GM23338 (cell line): ENCODE data around the gene ADAD2. TPM values are rescaled to one million over a fixed set of nuclear protein-coding genes. Genes with fewer than 3 reads are reported as not detected.

ENCODE experiments used
- ATAC-seq: fragments of 200-7000 bp; cut with Tn5 transposase; 3 replicates; pipeline ENCODE4 v1.9.1; 2020
- DNase-seq: peaks from one replicate; pipeline ENCODE4 v3.0.0-alpha.2; 2015; ENCODE audit warnings: low spot score
- H2AFZ ChIP-seq: fragments of 200-600 bp; sonication (generic); 2 replicates; pipeline ENCODE4 v1.8.0; 2016; ENCODE audit warnings: antibody characterized with exemption, mild to moderate bottlenecking, moderate library complexity
- H3F3A ChIP-seq: fragments of 200-600 bp; sonication (generic); replicated peaks from 2 replicates; pipeline ENCODE4 v1.8.0; 2017; ENCODE audit warnings: antibody characterized with exemption, mixed run types, low read depth
- H3K27ac ChIP-seq: fragments of 200-600 bp; sonication (generic); 2 replicates; pipeline ENCODE4 v1.6.1; 2016; ENCODE audit warnings: low read depth
- H3K27me3 ChIP-seq: fragments of 200-600 bp; sonication (generic); 2 replicates; pipeline ENCODE4 v1.8.0; 2016; ENCODE audit warnings: mild to moderate bottlenecking, mixed run types, moderate library complexity; ENCODE audit not compliant: insufficient read depth
- H3K36me3 ChIP-seq: fragments of 200-600 bp; sonication (generic); 2 replicates; pipeline ENCODE4 v1.8.0; 2016; ENCODE audit warnings: mild to moderate bottlenecking; ENCODE audit not compliant: insufficient read depth
- H3K4me1 ChIP-seq: fragments of 200-600 bp; sonication (generic); 2 replicates; pipeline ENCODE4 v1.8.0; 2016; ENCODE audit warnings: mild to moderate bottlenecking, moderate library complexity; ENCODE audit not compliant: insufficient read depth
- H3K4me2 ChIP-seq: fragments of 200-600 bp; sonication (generic); 2 replicates; pipeline ENCODE4 v1.7.1; 2017; ENCODE audit warnings: mixed run types
- H3K4me3 ChIP-seq: fragments of 200-600 bp; sonication (generic); 2 replicates; pipeline ENCODE4 v1.6.1; 2016; ENCODE audit warnings: mixed run types
- H3K79me2 ChIP-seq: fragments of 200-600 bp; sonication (generic); replicated peaks from 2 replicates; pipeline ENCODE4 v1.8.0; 2017; ENCODE audit warnings: mild to moderate bottlenecking; ENCODE audit not compliant: insufficient read depth
- H3K9me2 ChIP-seq: fragments of 200-600 bp; sonication (generic); 2 replicates; pipeline ENCODE4 v1.8.0; 2017; ENCODE audit not compliant: insufficient read depth
- H4K20me1 ChIP-seq: fragments of 200-600 bp; sonication (generic); replicated peaks from 2 replicates; pipeline ENCODE4 v1.8.0; 2017; ENCODE audit warnings: mild to moderate bottlenecking; ENCODE audit not compliant: insufficient read depth
- H3K27ac Mint-ChIP-seq: 2 replicates; pipeline ENCODE4 v1.8.0; 2020; ENCODE audit warnings: inconsistent platforms, mild to moderate bottlenecking, moderate library complexity, mixed read lengths
- H3K27me3 Mint-ChIP-seq: 3 replicates; pipeline ENCODE4 v1.8.0; 2022; ENCODE audit warnings: low read depth, mild to moderate bottlenecking, moderate library complexity, mixed read lengths, inconsistent platforms; ENCODE audit not compliant: insufficient read depth, poor library complexity
- H3K36me3 Mint-ChIP-seq: 3 replicates; pipeline ENCODE4 v1.8.0; 2021; ENCODE audit warnings: low read depth, mild to moderate bottlenecking, inconsistent platforms, moderate library complexity, mixed read lengths
- H3K4me1 Mint-ChIP-seq: 3 replicates; pipeline ENCODE4 v1.8.0; 2020; ENCODE audit warnings: mild to moderate bottlenecking, inconsistent platforms, mixed read lengths
- H3K4me3 Mint-ChIP-seq: 3 replicates; pipeline ENCODE4 v1.8.0; 2021; ENCODE audit warnings: moderate library complexity, mild to moderate bottlenecking, inconsistent platforms, mixed read lengths
- H3K9me3 Mint-ChIP-seq: 3 replicates; pipeline ENCODE4 v1.8.0; 2020; ENCODE audit warnings: moderate library complexity, mild to moderate bottlenecking, inconsistent platforms, mixed read lengths
- CREB1 ChIP-seq: fragments of 250-450 bp; sonication (Bioruptor Pico); IDR thresholded peaks from 2 replicates; pipeline ENCODE4 v1.5.0; 2020; ENCODE audit warnings: low read depth, mild to moderate bottlenecking, moderate library complexity
- CTCF ChIP-seq, 2 experiments: fragments of 200-600 bp in 1 of 2; sonication (generic) in 1 of 2; conservative IDR thresholded peaks; 2 replicates each; pipeline versions ENCODE4 v1.5.1 to v1.6.1; 2016 to 2017; ENCODE audit warnings: antibody characterized with exemption in 2 of 2, low read depth in 2 of 2, mild to moderate bottlenecking in 2 of 2, moderate library complexity in 1 of 2
- ETS1 ChIP-seq: IDR thresholded peaks from 2 replicates; pipeline ENCODE4 v1.6.1; 2016; ENCODE audit warnings: antibody characterized with exemption
- EZH2 ChIP-seq: fragments of 200-600 bp; sonication (generic); IDR thresholded peaks from one replicate; pipeline ENCODE4 v1.8.0; 2017; ENCODE audit warnings: antibody characterized with exemption, mild to moderate bottlenecking, low read depth; ENCODE audit not compliant: unreplicated experiment
- EZH2phosphoT487 ChIP-seq: fragments of 200-600 bp; sonication (generic); IDR thresholded peaks from one replicate; pipeline ENCODE4 v1.8.1; 2018; ENCODE audit warnings: antibody characterized with exemption; ENCODE audit not compliant: unreplicated experiment
- JUNB ChIP-seq: IDR thresholded peaks from one replicate; pipeline ENCODE4 v1.6.1; 2016; ENCODE audit warnings: antibody characterized with exemption; ENCODE audit not compliant: unreplicated experiment
- NANOG ChIP-seq: IDR thresholded peaks from 2 replicates; pipeline ENCODE4 v1.6.1; 2016; ENCODE audit warnings: antibody characterized with exemption, borderline replicate concordance
- POLR2AphosphoS5 ChIP-seq: IDR thresholded peaks from 2 replicates; pipeline ENCODE4 v1.6.1; 2016; ENCODE audit warnings: antibody characterized with exemption, low read depth
- STAT1 ChIP-seq: IDR thresholded peaks from one replicate; pipeline ENCODE4 v1.6.1; 2016; ENCODE audit warnings: antibody characterized with exemption; ENCODE audit not compliant: unreplicated experiment
- ZNF114 ChIP-seq: fragments of 250-450 bp; sonication (Bioruptor Pico); IDR thresholded peaks from 2 replicates; pipeline ENCODE4 v1.5.0; 2020; ENCODE audit warnings: mild to moderate bottlenecking, moderate library complexity
- polyA plus RNA-seq: library from polyadenylated mRNA; unstranded; fragments of >200 nt; fragmentation: Nextera tagmentation; extraction: Ambion mirVana; gene quantifications from 2 replicates; pipeline ENCODE4 v1.2.1, GENCODE V29; 2016
- total RNA-seq: library from RNA; depleted of rRNA; stranded (reverse); fragments of >200 nt; shearing (Covaris generic); gene quantifications from 2 replicates; pipeline ENCODE4 v1.2.3, GENCODE V29; 2014
- TF ChIP-seq, protein P1 (sequence below): IDR thresholded peaks from one replicate; pipeline ENCODE4 v1.6.1; 2018; ENCODE audit warnings: antibody characterized with exemption; ENCODE audit not compliant: unreplicated experiment

Gene ADAD2
- total and polyA plus RNA-seq, 2 experiments from 2014 or later = 1.6 to 4.5 TPM

GRCh38 chr16:84197466-84198128, 6.6 kb downstream of the ADAD2 start:
- no peak for TF ChIP-seq NANOG
- TF ChIP-seq, protein P1, sequence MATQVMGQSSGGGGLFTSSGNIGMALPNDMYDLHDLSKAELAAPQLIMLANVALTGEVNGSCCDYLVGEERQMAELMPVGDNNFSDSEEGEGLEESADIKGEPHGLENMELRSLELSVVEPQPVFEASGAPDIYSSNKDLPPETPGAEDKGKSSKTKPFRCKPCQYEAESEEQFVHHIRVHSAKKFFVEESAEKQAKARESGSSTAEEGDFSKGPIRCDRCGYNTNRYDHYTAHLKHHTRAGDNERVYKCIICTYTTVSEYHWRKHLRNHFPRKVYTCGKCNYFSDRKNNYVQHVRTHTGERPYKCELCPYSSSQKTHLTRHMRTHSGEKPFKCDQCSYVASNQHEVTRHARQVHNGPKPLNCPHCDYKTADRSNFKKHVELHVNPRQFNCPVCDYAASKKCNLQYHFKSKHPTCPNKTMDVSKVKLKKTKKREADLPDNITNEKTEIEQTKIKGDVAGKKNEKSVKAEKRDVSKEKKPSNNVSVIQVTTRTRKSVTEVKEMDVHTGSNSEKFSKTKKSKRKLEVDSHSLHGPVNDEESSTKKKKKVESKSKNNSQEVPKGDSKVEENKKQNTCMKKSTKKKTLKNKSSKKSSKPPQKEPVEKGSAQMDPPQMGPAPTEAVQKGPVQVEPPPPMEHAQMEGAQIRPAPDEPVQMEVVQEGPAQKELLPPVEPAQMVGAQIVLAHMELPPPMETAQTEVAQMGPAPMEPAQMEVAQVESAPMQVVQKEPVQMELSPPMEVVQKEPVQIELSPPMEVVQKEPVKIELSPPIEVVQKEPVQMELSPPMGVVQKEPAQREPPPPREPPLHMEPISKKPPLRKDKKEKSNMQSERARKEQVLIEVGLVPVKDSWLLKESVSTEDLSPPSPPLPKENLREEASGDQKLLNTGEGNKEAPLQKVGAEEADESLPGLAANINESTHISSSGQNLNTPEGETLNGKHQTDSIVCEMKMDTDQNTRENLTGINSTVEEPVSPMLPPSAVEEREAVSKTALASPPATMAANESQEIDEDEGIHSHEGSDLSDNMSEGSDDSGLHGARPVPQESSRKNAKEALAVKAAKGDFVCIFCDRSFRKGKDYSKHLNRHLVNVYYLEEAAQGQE = no peak
- TF ChIP-seq JUNB = no peak
- TF ChIP-seq CTCF (conservative IDR thresholded peaks at IDR 0.05; ENCODE audit: low read depth in 2 of 2) = no peak
- TF ChIP-seq ZNF114 (CRISPR knock-in tag) = no peak
- TF ChIP-seq STAT1 = no peak
- Histone ChIP-seq H3K4me1 (no peaks in the 10 kb centered on the region), H3K4me3 (no peak overlapping the region), H2AFZ (no peak overlapping the region), H3K79me2 (no peaks in the 10 kb centered on the region), H4K20me1 (no peaks in the 10 kb centered on the region), H3F3A (no peaks in the 10 kb centered on the region), H3K27ac (no peak overlapping the region), H3K9me2 (no peaks in the 10 kb centered on the region), H3K27me3 (no peaks in the 10 kb centered on the region), H3K36me3 (no peaks in the 10 kb centered on the region), H3K4me2 (no peak overlapping the region)
- Mint-ChIP-seq H3K27ac (no peak overlapping the region), H3K4me1 (peaks cover 22% of the 10 kb centered on the region), H3K4me3 (no peak overlapping the region), H3K36me3 (no peaks in the 10 kb centered on the region), H3K9me3 (no peaks in the 10 kb centered on the region), H3K27me3 (peaks cover 14% of the 10 kb centered on the region)
- ATAC-seq (no peak), DNase-seq (no peak)

DNA sequence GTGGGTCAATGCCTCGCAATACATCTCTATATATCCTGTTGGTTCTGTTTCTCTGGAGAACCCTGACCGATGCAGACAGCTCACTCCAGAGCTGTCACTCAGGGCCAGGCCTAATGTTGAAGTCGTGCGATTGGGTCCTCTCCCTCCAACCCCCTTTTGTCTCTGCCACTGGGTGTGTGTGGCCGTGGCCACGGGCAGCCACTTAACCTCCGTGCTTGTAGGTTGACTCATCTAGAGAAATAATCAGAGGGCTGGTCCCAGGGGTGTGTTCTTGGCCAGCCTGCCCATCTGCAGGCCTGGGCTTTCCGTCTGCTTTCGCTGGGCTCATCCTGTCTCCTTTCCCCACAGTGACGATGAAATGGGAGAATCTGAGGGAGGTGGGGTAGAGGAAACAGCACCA, 7.4 kb downstream of the ADAD2 start:
- Mint-ChIP-seq H3K9me3 (no peaks in the 10 kb centered on the region), H3K27me3 (peaks cover 12% of the 10 kb centered on the region), H3K36me3 (no peaks in the 10 kb centered on the region), H3K27ac (no peak overlapping the region), H3K4me1 (peaks cover 22% of the 10 kb centered on the region), H3K4me3 (no peak overlapping the region)
- Histone ChIP-seq H3F3A (no peaks in the 10 kb centered on the region), H3K4me3 (no peak overlapping the region), H3K4me2 (no peak overlapping the region), H3K4me1 (no peaks in the 10 kb centered on the region), H3K27ac (no peak overlapping the region), H3K36me3 (no peaks in the 10 kb centered on the region), H4K20me1 (no peaks in the 10 kb centered on the region), H3K27me3 (no peaks in the 10 kb centered on the region), H2AFZ (no peak overlapping the region), H3K79me2 (no peaks in the 10 kb centered on the region), H3K9me2 (no peaks in the 10 kb centered on the region)
- ATAC-seq (no peak), DNase-seq (no peak)
- TF ChIP-seq EZH2phosphoT487 (no peak), ZNF114 (CRISPR knock-in tag) (no peak), STAT1 (no peak), NANOG (no peak), EZH2 (no peak), CREB1 (CRISPR knock-in tag) (no peak), POLR2AphosphoS5 (no peak), ETS1 (no peak)
- TF ChIP-seq, protein P1 = no peak
